Tibial artery (tissue), 4 donors: ENCODE measurements around the gene YWHAQ.
"Not testable (repeated sequence)": the region's sequence is repeated elsewhere in the genome, so short reads cannot be mapped to it uniquely, and the experiment has no call there.

ENCODE experiments used
- DNase-seq, 2 donors: peaks; one replicate each; pipeline ENCODE4 v3.0.0-alpha.2; 2019
- H3K27ac ChIP-seq, 2 donors: fragments of 200-600 bp; sonication (generic) in 1 of 2; 1 replicate in 1 of 2; 2 replicates in 1 of 2; pipeline ENCODE4 v1.5.1; 2018 to 2019; ENCODE audit warnings: mild to moderate bottlenecking in 1 of 2
- H3K27me3 ChIP-seq, 2 donors: fragments of 200-600 bp; sonication (generic) in 1 of 2; one replicate each; pipeline versions ENCODE4 v1.5.1 to v1.6.0; 2016 to 2019
- H3K36me3 ChIP-seq, 3 donors: fragments of 200-600 bp; sonication (generic) in 2 of 3; one replicate each; pipeline ENCODE4 v1.5.1; 2016 to 2019; ENCODE audit warnings: mild to moderate bottlenecking in 2 of 3
- H3K4me1 ChIP-seq, 4 donors: fragments of 200-600 bp; sonication (generic) in 2 of 4; 1 replicate in 3 of 4; 2 replicates in 1 of 4; pipeline ENCODE4 v1.5.1; 2016 to 2019
- H3K4me3 ChIP-seq, 2 donors: fragments of 200-600 bp; sonication (generic) in 1 of 2; 1 replicate in 1 of 2; 2 replicates in 1 of 2; pipeline ENCODE4 v1.5.1; 2018 to 2019; ENCODE audit warnings: mild to moderate bottlenecking in 2 of 2
- H3K9me3 ChIP-seq, 3 donors: fragments of 200-600 bp; sonication (generic) in 1 of 3; one replicate each; pipeline ENCODE4 v1.5.1; 2016 to 2019
- CTCF ChIP-seq, 2 experiments: fragments of 200-600 bp in 1 of 2; fragments of 450-650 bp in 1 of 2; IDR thresholded peaks; one replicate each; pipeline ENCODE4 v1.5.1; 2017 to 2019; ENCODE audit warnings: antibody characterized with exemption in 2 of 2, mild to moderate bottlenecking in 1 of 2, moderate library complexity in 1 of 2
- intact Hi-C: fragments of 100-400 bp; cut with DNase I; formaldehyde crosslinking; loops from one replicate; pipeline ENCODE4 v1.15.0; 2023; ENCODE audit warnings: low total_unique reads

The YWHAQ gene

GRCh38 chr2:9586465-9586864 lies 44.3 kb downstream of the YWHAQ start:
- DNase-seq: no peak
- no peaks in the 10 kb centered on the region for H3K9me3 ChIP-seq
- H3K4me3 ChIP-seq: no peak overlapping the region
- no peaks in the 10 kb centered on the region for H3K27me3 ChIP-seq
- H3K4me1 ChIP-seq: peaks cover 0 to 11% (median 0%) of the 10 kb centered on the region in 4 donors
- no peak overlapping the region for H3K27ac ChIP-seq
- intact Hi-C loops: no loop called here
- TF ChIP-seq CTCF (IDR thresholded peaks at IDR 0.05): no peak
- H3K36me3 ChIP-seq: peaks cover 14 to 61% (median 53%) of the 10 kb centered on the region in 3 donors

GRCh38 chr2:9585486-9585885 lies 45.3 kb downstream of the YWHAQ start:
- no peak overlapping the region for H3K27ac ChIP-seq
- no peak overlapping the region for H3K4me3 ChIP-seq
- no peaks in the 10 kb centered on the region for H3K27me3 ChIP-seq
- TF ChIP-seq CTCF (IDR thresholded peaks at IDR 0.05): no peak
- H3K4me1 ChIP-seq: peaks cover 0 to 11% (median 0%) of the 10 kb centered on the region in 4 donors
- no peak for DNase-seq
- intact Hi-C loops: no loop called here
- H3K9me3 ChIP-seq: no peaks in the 10 kb centered on the region
- peaks cover 14 to 58% (median 53%) of the 10 kb centered on the region in 3 donors for H3K36me3 ChIP-seq

GRCh38 chr2:9584902-9585301 lies 45.9 kb downstream of the YWHAQ start:
- H3K9me3 ChIP-seq, intact Hi-C loops, H3K27me3 ChIP-seq, H3K4me3 ChIP-seq, DNase-seq: not testable (repeated sequence)
- H3K36me3 ChIP-seq: peaks cover 14 to 62% (median 59%) of the 10 kb centered on the region in 3 donors
- peaks cover 0 to 11% (median 0%) of the 10 kb centered on the region in 4 donors for H3K4me1 ChIP-seq
- peak overlapping the region in 1 of 2 donors; percentile 7 for H3K27ac ChIP-seq

- Histone ChIP-seq H3K4me1 (peaks cover 0 to 16% (median 0%) of the 10 kb centered on the region in 4 donors), H3K36me3 (peaks cover 12 to 44% (median 43%) of the 10 kb centered on the region in 3 donors), H3K4me3 (no peak overlapping the region), H3K27me3 (no peaks in the 10 kb centered on the region), H3K9me3 (no peaks in the 10 kb centered on the region), H3K27ac (no peak overlapping the region)
- no peak for TF ChIP-seq CTCF (IDR thresholded peaks at IDR 0.05)
- no peak for DNase-seq
- intact Hi-C loops: no loop called here
These were observed 48.2 kb downstream of the YWHAQ start for GRCh38 chr2:9582624-9583023.

GRCh38 chr2:9578467-9579235 lies 52.1 kb downstream of the YWHAQ start:
- intact Hi-C loops: no loop called here
- no peak overlapping the region for H3K27ac ChIP-seq
- H3K27me3 ChIP-seq: no peaks in the 10 kb centered on the region
- peak in 1 of 2 donors; percentile 43 for DNase-seq
- H3K36me3 ChIP-seq: peaks cover 3 to 27% (median 18%) of the 10 kb centered on the region in 3 donors
- H3K4me3 ChIP-seq: no peak overlapping the region
- H3K4me1 ChIP-seq: peaks cover 0 to 20% (median 13%) of the 10 kb centered on the region in 4 donors
- TF ChIP-seq CTCF (IDR thresholded peaks at IDR 0.05): no peak
- no peaks in the 10 kb centered on the region for H3K9me3 ChIP-seq

GRCh38 chr2:9574331-9574730 lies 56.5 kb downstream of the YWHAQ start:
- DNase-seq: no peak
- no peak for TF ChIP-seq CTCF (IDR thresholded peaks at IDR 0.05)
- no peaks in the 10 kb centered on the region for H3K27me3 ChIP-seq
- peak overlapping the region; percentile 63 to 73 for H3K27ac ChIP-seq
- H3K36me3 ChIP-seq: no peaks in the 10 kb centered on the region
- no peaks in the 10 kb centered on the region for H3K9me3 ChIP-seq
- intact Hi-C loops: no loop called here
- H3K4me3 ChIP-seq: peak overlapping the region in 1 of 2 donors; percentile 18
- H3K4me1 ChIP-seq: peaks cover 0 to 30% (median 14%) of the 10 kb centered on the region in 4 donors
